GM08714 (cell line): ENCODE data around the gene DDN.

ENCODE experiments used
- H3K4me3 ChIP-seq: fragments of 200-500 bp; sonication (Bioruptor generic); 2 replicates; pipeline ENCODE4 v1.5.1; 2014; ENCODE audit warnings: mild to moderate bottlenecking, low read length, inconsistent platforms
- ZNF274 ChIP-seq: IDR thresholded peaks from 2 replicates; pipeline ENCODE4 v1.6.1; 2012; ENCODE audit warnings: mild to moderate bottlenecking, low read depth, low read length

DDN gene

DNA sequence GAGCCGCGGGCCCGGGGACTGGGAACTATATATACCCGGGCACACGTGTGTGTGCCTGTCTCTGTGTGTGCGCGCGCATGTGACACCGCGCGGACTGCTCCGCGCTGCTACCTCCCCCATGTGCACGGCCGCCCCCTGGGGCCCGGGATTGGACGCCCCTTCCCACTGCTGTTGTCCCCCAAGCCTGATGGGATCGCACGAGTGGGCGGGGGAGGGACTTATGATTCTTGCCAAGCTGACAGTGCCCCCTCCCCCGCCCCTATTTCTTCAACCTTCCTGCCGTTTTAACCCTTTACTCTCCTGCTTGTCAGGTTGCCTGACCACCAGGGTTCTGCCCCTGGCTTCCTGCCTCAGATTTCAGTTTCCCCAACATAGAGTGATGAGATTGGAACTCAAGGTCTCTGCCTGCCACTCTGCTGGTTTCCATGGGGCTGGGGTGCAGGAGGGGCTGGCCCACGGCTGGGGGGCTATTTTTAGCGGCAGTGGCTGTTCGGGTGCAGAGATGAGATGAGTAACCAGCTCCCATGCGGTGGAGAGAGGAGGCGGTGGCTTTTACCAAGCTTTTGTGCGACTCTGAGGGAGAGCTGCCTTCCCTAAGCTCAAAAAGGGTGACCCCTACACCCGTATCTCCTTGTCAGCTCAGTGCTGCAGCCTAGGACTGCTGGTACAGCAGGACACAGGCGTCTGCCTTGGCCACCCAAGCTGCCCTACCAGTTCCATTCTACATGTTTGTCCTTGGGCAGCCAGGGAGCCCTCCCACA lies at the start of gene DDN:
Gene DDN, minus strand, starts transcription at position 5 of the 761 bp plus-strand sequence. CDS start 88 bp downstream, outside the sequence.
- TF ChIP-seq ZNF274 = no peak
- H3K4me3 ChIP-seq = peak within 1 kb of the TSS; percentile 41; the same call in 1 of the 2 replicates

- TF ChIP-seq ZNF274 = no peak
- H3K4me3 ChIP-seq = no peak overlapping the region
Observed at GRCh38 chr12:49048953-49049352, 49.8 kb upstream of the DDN start.

DNA sequence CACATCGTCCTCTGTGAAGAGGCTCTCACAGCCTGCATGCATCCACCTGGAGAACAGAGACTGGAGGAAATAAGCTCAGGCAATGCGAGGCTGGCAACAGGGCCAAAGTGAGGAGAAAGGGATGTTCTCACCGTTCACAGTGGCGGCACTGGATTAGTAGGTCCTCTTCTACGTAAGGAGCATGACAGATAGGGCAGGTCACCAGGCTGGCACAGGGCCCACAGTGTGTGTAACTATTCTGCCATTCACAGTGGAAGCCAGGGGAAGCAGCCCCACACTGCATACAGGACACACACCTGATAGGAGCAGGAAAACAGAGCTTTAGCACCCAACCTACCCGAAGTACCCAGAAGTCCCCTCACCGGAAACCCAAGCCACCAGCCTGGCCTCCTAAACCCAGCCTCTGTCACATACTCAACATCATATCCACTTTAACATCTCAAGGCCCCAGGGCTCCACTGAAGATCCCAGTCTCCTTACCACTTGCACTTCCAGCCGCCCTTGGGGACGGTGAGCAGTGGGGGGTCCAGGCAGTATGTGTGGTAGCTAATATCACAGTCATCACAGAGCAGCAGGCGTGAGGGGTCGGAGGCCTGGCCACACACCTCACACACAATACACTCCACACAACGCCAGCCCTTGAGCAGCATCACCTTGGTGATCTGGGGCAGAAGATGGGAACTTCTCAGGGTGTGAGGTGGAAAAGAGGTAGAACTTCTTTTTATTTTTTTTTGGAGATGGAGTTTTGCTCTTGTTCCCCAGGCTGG lies 47.1 kb upstream of the DDN start:
- no peak for TF ChIP-seq ZNF274

GRCh38 chr12:49044660-49045059 lies 45.5 kb upstream of the DDN start:
- TF ChIP-seq ZNF274 = no peak
- no peak overlapping the region for H3K4me3 ChIP-seq

More for the DNA sequence above, 47.1 kb upstream of the DDN start:
- no peak overlapping the region for H3K4me3 ChIP-seq

GRCh38 chr12:49043856-49044258 lies 44.7 kb upstream of the DDN start:
- no peak for TF ChIP-seq ZNF274
- no peak overlapping the region for H3K4me3 ChIP-seq

DNA sequence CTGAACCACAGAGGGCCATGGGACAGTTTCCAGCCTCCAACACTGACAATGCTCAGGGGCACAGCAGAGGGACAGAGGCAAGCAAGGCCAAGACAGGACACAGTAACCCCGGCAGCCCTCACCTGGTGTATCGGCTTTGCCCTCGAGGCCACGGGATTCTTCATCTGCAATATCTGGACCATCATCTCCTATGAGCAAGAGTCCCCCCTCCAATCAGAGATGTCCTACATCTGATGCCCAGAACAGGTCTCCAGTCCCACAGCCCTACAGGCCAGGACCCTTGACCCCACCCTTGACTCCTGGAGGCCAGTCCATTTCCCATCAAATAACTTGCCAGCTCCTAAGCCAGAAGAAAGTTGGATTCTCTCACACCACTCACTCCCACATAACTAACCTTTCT lies 44.1 kb upstream of the DDN start:
- no peak overlapping the region for H3K4me3 ChIP-seq
- no peak for TF ChIP-seq ZNF274

DNA sequence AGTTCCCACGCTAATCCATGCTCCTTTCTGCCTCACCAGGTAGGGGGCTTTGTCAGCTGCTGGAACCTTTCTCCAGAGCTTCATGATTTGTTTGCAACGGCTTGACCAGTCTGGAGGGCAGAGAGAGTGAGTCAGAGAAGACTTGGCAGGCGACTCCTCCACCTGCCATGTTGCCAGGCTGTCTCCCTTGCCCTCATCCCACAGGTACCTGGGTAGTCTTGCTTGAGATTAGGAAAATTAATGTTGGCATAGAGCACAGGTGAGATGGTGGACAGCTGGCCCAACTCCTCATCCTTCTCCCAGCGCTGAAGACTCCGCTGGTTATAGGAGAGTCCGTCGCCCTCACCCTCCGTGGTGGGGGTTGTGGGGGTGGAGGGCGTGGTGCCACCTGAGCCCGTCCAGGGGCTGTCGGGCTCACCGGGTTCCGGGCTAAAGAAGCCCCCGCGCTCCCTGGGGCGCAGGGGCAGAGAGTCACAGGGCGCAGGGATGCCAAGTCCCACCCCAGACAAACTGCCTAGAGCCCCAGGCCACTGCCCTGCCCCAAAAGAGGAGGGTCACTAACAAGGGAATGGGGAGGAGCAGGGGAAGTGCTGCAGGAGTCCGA lies 42.8 kb upstream of the DDN start:
- H3K4me3 ChIP-seq = no peak overlapping the region
- no peak for TF ChIP-seq ZNF274

- no peak for TF ChIP-seq ZNF274
- H3K4me3 ChIP-seq = no peak overlapping the region
Observed at GRCh38 chr12:49041036-49041880, 42.1 kb upstream of the DDN start.

GRCh38 chr12:49040364-49040855 lies 41.2 kb upstream of the DDN start:
- H3K4me3 ChIP-seq = no peak overlapping the region
- TF ChIP-seq ZNF274 = no peak

- no peak overlapping the region for H3K4me3 ChIP-seq
- TF ChIP-seq ZNF274 = no peak
Observed at GRCh38 chr12:49039421-49040363, 40.5 kb upstream of the DDN start.

DNA sequence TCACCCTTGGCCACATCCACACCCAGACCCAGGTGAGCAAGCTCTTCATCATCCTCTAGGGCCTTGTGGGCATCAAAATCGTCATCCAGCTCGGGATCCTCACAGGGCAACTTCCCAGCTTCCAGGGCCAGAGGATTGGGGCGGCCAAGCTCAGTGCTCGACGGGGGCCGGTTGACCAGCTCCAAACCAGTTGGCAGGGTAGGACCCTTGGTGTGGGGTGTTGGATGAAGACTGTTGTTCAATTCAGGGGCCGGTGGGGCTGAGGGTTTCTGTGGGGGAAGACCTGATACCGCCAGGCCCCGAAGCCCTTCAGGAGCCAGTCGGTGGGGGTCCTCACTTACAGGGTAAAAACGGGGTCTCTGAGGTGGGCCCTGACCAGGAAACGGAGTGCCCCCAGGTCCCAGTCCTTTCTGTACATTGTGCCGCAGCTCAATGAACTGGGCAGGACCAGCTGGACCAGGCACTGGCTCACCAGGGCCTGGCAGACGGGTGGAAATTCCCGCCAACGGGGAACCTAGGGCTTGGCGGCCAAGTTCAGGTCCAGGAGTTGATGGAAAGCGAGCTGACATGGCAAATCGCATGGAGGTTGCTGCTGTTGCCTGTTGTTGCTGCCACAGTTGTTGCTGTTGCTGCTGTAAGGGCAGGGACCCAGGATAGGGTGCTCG lies 39.2 kb upstream of the DDN start:
- no peak overlapping the region for H3K4me3 ChIP-seq
- no peak for TF ChIP-seq ZNF274

DNA sequence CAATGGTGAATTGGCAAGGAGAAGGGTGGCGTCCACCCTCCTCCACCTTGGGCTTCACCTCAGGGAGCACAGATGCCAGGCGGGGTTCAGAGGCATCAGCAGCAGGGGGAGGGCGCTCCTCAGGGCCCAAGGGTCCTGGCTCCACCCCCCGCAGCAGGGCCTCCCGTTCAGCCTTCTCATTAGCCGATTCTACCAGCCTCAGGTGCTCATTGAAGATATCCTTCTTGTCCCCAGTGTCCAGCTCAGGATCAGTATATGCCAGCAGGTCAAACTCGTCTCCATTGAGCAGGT lies 38.7 kb upstream of the DDN start:
- no peak for TF ChIP-seq ZNF274
- H3K4me3 ChIP-seq = no peak overlapping the region
